NCI-H2107 treated with DMSO at 0.1 percent for 48 hours (cell line): ENCODE measurements around the gene POLN.
A peak's percentile ranks its signal among the peaks of the same experiment; 100 is the strongest.

Experiments used
- DNase-seq: peaks from one replicate; lab custom pipeline; 2025; ENCODE audit not compliant: unreplicated experiment; lab: John Stamatoyannopoulos, UW

The POLN gene

DNA sequence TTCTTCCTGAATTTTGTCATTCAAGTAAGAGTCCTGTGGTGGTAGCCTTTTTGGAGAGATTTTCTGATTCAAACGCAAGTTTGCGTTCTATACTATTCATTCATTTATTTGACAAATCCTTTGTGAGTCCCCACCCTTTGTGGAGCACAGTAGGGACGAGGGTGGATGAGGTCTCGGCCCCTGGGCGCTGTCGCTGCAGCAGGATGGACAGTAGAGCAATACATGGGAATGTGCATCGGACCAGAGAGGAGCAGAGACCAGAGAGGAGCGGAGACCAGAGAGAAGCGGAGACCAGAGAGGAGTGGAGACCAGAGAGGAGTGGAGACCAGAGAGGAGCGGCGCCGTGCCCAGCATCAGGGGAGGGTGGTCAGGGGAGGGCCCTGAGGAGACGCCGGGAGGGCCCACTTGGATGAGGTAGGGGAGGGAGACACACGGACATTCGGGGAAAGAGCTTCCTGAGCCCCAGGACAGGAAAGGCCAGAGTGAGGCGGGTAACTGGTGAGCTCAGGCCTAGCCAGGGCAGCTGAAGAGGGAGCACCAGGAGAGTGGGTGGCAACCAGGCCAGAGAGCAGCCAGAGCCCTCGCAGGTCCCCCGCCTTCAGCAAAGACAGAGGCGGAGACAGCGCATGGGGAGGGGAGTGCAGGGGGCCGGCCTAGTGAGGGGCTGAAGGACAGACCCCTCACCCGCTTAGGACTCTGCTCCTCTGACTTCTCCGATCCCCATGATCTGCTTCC, 115.4 kb downstream of the POLN start:
- no peak for DNase-seq

DNA sequence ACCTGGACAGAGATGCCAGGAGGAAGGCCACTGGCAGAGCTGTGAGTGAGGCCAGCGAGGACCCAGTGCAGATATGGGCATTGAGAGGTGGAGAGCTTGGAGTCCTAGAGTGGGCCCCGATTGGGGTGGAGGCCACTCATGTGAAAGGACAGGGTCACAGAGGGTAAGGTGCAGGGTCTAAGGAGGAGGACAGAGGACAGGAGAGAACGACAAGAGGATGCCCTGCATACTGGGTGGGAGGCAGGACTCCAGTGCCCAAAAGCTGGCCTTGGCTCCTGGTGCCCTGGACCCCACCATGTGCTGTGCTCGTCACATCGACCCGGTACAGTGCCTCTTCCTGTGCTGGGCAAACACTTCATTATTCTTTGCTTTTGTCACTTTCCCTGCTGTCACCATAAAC, 116.1 kb downstream of the POLN start:
- DNase-seq, result no peak

DNA sequence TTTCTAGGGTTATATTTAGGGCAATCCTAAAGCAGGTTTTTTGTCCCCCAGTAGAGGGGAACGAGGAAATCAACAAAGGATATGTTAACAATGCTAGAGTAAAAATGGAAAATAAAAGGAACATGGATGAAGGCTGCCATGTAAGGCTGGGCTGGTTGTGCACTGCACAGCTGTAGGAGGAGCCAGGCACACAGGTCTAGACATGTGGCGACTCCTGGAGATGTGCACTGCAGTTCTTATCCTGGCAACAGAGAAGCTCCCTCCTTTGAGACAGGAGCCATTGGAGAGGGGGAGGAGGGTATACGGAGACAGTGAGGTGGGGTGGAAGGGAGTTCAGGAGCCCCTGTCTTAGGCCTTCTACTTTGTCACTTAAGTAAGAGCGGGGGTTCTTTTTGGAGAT, 116.9 kb downstream of the POLN start:
- DNase-seq, result no peak

DNA sequence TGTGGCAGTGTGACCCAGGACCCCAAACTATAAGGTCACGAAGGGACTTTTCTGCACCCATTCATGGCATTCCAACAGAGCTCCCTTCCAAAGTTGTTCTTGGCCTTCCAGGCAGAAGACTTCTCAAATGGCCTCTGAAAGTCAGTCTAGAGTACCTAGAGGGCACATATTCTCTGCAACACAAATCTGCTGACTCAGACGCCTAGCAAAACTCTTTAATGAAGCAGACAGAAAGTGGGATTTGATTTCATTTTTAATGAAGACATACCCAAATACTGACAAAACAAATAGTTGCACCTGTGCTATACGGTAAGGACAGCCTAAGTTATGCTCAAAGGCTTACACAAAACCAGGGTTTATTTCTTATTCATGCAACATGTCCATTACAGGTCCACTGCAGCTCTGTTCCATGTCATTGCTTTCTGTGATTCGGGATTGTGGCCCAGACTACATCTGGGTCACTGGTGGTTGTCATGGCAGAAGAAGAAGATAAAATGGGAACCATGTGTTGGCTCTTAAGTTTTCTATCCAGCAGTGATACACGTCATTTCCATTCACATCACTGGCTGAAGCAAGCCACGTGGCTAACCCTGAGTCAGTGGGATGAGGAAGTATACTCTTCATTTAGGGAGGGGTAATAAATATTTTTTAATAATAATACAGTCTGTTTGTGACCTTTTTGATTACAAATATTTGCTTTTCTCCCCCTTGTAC, 125.1 kb downstream of the POLN start:
- DNase-seq, result no peak

DNA sequence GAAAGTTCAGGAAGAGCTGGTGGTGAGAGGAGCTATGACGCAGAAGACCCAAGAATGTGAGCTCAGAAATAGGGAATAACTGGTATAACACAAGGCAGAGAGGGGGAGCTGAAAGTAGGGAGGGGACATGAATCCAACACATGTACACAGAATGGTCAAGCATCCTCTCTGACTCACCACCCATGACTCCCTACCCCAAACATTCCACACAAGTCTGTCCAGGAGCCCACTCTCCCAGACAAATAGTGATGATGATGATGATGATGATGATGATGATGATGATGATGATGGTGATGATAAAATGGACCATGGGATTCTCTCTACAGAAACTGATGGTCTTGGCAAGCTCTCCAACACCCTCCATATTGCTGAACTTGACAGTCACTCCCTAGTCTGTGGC, 136.4 kb downstream of the POLN start:
- no peak for DNase-seq

DNA sequence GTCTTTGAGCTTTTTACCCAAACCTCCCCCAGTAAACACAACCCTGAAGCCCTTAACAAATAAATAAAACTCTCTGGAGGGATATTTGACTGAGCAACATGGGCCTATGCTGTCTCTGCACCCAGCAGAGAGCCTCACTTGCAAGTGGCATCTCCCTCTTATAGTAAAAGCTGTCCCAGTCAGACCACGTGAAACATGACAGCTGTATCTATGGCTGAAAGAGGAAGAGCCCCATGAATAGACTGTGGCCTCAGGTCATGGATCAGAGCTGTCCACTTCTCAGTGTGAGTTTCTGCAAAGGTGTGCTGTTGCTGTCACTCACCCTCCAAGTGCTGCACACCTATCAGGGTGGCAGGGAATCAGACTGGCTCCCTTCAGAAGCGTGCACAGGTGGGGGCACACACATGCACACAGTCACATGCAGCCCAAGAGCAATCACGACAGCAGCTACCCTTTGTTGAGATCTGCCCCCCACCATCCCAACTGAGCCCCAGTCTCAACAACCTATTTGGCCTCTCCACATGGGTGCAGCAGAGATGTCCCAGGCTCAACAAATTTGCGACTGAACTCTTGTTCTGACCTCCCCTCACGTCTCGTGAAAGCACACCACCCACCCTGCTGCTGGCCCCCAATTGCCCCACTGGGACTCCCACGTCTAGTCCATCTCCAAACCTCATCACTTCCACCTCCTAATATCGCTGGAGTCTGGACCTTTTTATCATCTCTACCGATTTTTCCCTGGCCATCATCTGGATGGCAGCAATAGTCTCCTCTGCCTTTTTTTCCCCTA, 137.2 kb downstream of the POLN start:
- DNase-seq, result no peak

DNA sequence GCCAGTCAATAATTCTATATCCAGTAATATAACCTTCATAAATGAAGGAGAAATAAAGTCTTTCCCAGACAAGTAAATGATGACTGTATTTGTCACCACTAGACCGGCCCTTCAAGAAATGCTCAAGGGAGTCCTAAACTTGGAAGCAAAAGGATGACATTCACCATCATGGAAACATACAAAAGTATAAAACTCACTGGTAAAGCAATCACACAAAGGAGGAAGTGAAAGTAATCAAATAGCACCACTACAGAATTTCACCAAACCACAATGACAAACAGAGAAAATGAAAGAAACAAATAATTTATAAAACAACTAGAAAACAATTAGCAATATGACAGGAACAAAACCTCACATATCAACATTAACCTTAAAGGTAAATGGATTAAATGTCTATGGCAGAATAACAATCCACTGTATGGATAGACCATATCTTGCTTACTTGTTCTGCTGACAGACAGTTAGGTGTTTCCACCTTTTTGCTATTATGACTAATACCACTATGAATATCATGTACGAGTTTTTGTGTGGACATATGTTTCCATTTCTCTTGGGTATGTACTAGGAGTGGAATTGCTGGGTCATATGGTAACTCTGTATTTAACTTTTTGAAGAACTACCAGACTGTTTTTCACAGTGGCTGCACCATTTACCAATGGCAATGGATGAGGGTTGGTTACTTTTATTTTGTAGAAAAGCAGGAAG, 137.9 kb downstream of the POLN start:
- no peak for DNase-seq

DNA sequence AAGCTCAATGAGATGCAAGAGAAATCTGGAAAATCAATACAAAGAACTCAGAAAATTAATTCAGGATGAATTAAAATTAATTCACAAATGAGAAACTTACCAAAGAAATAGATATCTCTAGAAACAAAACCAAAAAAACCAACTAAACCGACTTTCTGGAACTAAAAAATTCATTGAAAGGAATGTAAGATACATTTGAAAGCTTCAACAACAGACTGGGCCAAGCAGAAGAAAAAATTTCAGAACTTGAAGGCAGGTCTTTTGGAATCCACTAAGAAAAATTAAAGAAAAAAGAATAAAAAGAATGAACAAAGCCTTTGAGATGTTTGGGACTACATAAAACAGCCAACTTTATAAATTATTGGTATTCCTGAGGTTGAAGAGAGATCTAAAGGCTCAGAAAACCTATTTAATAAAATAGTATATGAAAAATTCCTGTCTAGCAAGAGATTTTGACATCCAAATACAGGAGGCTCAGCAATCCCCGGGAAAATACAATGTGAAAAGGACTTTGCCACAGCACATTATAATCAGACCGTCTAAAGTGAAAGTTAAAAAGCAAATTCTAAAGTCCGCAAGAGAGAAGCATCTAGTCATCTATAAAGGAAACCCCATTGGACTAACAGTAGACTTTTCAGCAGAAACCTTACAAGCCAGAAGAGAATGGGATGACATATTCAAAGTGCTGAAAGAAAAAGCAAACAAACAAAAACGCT, 138.6 kb downstream of the POLN start:
- no peak for DNase-seq

DNA sequence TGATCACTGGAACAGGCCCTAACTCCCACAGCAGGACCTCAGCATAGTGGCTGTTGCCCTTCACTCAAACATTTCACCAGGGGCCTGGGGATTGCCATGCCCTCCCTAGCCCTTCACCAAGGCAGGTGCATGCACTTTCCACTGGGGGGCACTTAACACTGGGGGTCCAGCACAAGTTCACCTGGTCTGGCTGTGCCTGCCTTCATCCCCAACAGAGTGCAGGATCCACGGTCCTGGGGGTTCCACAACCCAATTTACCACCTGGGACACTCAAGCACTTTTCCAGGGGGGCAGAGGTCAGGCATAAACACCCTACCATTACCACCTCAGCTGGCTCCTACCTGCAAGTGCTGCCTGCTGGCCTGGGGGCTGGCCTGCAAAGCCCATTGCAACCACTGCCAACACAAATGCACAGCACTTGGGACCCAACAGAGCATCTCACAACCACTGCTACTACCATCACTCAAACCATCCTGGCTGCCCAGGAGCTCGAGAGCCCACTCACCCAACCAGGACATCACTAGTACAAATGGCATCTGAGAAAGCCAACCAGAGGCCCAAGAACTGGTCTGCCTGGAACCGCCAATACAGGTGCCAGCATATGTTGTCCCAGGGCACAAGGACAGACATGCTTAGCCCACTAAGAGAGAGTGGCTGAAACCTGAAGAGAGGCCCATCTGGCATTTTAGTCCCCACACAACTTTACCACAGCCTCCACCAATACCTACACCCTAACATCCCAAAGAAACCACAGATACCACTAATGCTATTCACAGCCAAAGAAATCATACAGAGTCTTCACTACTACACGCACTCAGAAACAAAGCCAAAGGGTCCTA, 139.7 kb downstream of the POLN start:
- no peak for DNase-seq

DNA sequence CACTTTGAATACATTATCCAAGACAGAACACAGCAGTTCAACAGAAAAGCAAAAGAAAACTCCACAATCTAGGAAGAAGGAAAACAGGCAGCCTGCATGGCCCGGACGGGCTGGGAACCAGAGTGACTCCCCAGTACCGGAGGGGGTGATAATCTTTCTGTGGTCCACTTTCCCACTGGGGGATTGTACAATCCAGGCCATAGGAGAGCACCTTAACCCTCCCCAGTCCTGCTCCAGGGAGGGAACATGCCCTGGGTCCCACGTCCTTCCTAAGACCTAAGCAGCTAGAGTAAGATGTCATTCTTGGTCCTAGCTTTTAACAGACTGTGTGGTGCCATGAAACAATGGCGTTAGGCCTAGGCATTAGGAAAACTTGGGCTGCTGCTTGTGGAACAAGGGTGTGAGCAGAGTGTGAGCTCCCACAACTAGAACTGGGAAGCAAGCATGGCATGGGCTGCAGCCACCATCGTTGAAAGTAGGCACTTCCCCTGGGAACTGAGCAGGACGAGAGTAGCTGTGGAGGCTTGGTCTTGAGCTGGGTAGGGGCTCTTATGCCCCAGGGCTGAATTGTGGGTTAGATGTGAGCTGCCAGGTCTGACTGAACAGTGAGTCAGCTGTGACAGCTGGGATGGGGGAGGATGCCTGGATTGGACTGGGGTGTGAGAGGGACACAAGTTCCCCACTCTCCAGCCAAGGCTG, 140.4 kb downstream of the POLN start:
- DNase-seq, result no peak

DNA sequence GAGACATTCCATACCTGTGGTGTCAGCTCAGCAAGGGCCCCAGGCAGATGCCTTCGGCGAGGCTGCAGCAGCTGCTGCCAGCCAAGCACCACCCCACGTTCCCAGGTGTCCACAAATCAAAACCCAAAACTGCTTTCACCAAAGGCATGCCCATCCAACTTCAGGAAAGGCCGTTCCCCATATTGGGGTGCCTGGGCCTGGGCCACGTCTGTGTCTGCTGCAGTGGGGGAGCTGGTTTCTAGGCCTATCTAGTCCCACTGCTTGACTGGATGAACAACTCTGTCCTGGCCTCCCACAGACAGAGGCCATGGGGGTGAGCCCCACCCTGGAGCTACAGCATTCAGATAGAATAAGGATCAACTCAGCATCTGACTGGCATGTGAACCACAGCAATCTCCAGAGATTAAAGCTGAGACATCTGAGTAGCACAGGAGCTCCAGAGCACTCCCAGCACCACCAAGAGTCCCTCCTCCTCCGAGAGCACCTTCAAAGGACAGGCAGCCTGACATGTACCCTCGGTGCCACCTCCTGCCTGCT, 145.8 kb downstream of the POLN start:
- DNase-seq, result no peak

DNA sequence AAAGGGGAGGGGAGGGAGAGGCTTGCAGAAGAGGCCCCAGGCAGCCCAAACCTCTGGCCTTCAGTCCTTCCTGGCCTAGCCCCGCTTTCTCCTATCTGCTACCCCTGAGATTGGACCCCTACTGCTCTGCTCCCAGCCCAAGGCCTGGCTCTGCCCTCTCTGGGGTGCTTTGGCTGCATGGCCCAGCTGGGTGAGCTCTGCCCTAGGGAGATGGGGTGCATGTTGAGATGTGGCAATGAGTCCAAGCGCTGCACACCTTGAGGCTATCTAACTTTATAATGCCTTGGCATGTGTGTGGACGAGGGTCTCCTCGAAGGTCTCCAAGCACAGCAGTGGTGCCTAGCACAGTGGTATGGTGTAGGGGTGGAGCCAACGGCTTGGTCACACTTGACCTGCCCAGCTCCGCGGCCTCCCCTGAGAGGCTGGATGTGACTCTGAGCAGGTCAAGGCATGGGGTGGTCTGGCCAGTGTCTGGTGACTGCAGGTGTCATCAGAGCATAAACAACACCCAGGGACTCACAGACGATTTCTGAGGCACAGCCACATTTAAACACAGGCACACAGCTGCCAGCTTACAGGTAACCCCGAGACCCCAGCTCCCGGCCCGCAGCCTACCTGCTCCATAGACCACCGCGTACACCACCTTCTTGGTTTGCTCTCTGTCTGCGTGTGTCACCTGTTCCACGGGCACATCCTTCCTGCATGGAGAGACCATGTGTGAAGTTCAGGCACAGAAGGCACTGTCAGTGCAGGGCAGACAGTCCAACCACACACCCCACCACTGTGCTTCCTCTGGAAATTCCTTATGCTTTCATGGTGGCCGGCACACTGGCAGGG, 146.5 kb downstream of the POLN start:
- DNase-seq, result no peak

DNA sequence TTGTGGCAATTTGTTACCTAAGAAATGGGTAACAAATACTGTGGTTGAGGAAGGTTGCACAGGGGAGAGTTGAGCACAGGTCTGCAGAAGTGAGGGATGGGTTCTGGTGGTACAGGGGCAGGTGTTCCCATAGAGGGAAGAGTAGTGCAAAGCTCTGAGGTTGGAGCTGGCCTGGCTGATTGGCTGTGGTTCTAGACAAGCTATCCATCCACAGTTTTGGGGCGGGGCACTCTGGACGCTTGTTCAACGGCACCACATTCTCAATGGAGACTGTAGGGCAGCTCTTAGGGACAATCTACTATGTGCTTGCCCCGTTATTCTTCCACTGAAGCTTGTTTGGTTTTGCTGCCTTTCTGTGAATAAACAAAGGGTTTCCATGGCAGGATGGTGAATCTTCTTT, 147.4 kb downstream of the POLN start:
- DNase-seq, result no peak

DNA sequence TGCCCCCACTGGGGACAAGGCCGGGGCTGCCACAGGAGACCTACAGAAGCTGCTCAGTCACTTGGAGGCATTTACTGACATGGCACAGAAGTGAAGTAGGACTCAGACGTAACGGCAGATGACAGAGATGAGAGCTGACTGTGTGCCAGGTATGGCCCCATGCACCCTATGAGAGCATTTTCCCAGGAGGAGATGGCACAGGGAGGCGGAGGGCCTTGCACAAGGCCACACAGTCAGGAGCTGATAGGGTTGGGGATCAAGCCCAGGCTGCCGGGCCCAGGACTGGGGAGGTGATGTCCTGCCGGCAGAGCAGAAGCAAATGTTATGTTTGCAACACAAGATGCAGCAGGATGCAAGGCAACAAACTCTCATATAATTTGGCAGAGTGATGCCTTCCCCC, 148.7 kb downstream of the POLN start:
- no peak for DNase-seq

DNA sequence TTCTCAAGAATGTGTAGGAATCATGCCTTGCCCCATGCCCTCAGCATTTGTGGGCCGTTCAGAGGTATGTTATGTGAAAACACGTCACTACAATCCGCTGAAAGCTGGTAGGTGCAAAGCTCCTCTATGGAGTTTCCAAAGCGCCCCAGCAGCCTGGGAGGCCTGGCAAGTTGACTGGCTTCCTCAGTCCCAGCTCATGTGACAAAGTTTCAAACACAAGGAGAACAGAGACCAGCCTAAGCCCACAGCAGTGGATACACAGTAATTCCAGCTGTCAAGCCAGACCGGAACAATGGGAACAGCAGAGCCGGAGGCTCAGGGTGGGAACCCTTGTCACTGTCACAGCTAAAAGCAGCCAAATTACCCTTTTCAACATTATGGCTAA, 149.3 kb downstream of the POLN start:
- DNase-seq, result no peak

DNA sequence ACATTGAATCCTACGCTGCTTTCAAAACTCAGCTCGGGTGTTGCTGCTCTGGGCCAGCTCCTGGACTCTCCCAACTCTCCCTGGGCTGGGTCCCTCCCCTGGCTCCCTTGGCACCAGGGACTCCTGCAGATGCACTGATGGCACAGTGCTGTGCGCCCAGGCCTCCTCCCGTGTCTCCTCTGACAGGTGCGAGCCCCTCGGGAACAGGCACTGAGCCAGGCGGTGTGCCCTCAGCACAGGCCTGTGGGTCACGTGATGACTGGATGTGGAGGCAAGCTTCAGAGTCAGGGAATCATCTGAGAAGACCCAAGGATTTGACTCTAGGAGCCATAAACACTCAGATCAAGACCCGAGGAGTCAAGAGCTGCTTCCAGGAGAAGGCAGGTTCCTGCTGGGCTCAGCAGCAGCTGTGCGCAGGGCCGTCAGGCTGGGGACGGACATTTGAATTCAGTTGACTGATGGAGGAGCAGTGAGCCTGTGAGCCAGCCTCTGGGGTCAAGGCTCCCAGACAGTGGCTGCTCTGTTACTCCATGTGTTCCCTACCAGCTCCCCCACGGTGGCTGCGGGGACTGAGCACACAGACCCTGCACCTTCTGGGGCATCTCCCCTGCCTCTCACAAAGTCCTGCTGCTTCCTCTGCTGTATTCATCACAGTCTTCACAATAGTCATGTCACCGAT, 149.8 kb downstream of the POLN start:
- DNase-seq, result peak; percentile 20

DNA sequence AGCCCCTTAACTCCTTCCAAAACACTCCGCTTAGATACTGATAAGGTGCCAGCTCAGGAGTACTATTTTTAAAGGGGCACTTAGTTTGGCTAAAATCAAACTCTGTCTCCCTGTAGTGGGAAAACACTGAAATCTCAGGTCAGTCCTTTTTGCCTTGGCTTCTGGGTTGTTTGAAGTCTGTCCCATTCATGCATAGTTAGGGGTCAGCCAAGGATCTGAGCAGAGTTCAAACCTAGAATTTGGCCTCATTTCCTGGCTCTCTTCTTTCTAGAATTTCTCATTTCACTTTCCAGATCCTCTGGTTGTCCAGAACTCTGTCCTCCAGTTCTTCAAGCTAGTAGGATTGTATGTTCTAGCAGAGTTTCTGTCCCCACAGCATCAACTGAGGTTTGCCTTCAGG, 151.3 kb downstream of the POLN start:
- no peak for DNase-seq

DNA sequence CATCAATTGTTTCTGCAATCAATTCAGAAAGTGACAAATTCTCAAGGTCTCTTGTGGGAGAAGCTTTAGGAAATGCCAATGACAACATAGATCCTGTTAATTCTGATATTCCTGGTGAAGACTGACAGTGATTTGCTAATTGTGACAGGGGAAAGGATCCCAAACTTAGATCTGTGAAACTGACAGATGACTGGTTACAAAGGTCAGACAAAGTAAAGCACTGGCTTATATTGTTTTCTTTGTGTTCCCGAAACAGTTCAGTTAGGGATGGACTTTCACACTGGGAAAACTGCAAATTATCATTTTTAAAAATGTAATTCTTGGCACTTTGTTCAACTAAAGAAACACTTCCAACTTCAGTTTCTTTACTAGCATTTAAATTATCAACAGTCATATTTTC, 152.7 kb downstream of the POLN start:
- DNase-seq, result no peak
